Skeletal muscle tissue (tissue), 4 donors: ENCODE results near the gene DDHD1. TPM values are rescaled to one million over a fixed set of nuclear protein-coding genes. Genes with fewer than 3 reads are reported as not detected.
"Not testable (repeated sequence)": the region's sequence is repeated elsewhere in the genome, so short reads cannot be mapped to it uniquely, and the experiment has no call there.

Experiments used
- H3K27ac ChIP-seq: one replicate; pipeline ENCODE4 v1.7.0; 2013; ENCODE audit warnings: mild to moderate bottlenecking, low read depth, low read length, inconsistent platforms
- H3K27me3 ChIP-seq, 3 donors: one replicate each; pipeline ENCODE4 v1.7.0; 2013; ENCODE audit warnings: low read length in 3 of 3; ENCODE audit not compliant: control insufficient read depth in 3 of 3, insufficient read depth in 3 of 3
- H3K36me3 ChIP-seq, 3 donors: one replicate each; pipeline ENCODE4 v1.7.0; 2013; ENCODE audit warnings: low read length in 3 of 3; ENCODE audit not compliant: control insufficient read depth in 3 of 3, insufficient read depth in 3 of 3
- H3K4me1 ChIP-seq, 3 donors: one replicate each; pipeline ENCODE4 v1.7.0; 2013; ENCODE audit warnings: low read length in 3 of 3, mild to moderate bottlenecking in 3 of 3; ENCODE audit not compliant: control insufficient read depth in 3 of 3, insufficient read depth in 3 of 3
- H3K4me3 ChIP-seq, 3 donors: one replicate each; pipeline ENCODE4 v1.7.0; 2013; ENCODE audit warnings: low read length in 3 of 3
- H3K9ac ChIP-seq, 3 donors: one replicate each; pipeline ENCODE4 v1.7.0; 2013; ENCODE audit warnings: low read length in 3 of 3, mild to moderate bottlenecking in 3 of 3, moderate library complexity in 2 of 3, low read depth in 1 of 3
- H3K9me3 ChIP-seq, 3 donors: one replicate each; pipeline ENCODE4 v1.7.0; 2013; ENCODE audit warnings: low read length in 3 of 3; ENCODE audit not compliant: control insufficient read depth in 3 of 3
- total RNA-seq: library from RNA; depleted of rRNA; stranded (reverse); fragments of >200 nt; gene quantifications from one replicate; pipeline ENCODE4 v1.2.3, GENCODE V29; 2014
- donor health status: Osteomylitis.

DDHD1 gene
- total RNA-seq, 1 donor from 2014 or later: 14.1 TPM

DNA sequence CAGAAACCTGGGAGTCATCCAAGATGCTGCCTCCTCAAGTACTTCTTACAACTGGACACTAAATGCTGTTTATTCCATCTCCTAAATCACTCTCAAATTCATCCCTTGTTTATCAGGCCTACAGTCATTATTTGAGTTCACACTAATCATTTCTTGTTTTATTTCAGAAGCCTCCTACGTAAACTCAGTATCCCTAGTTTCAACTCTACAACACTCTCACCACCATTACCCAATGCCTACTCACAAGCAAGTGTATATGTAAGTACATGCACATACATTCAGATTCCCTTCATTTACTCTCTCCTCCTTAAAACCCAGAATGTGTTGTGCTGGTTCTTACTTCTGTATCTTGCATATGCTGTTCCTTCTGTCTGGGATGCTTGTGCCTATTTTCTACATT, 43.0 kb downstream of the DDHD1 start:
- Histone ChIP-seq H3K9me3 (peaks cover 0 to 2% (median 0%) of the 10 kb centered on the region in 3 donors), H3K27me3 (no peaks in the 10 kb centered on the region), H3K4me1 (no peaks in the 10 kb centered on the region), H3K36me3 (no peaks in the 10 kb centered on the region), H3K9ac (no peak overlapping the region), H3K4me3 (no peak overlapping the region), H3K27ac (no peak overlapping the region)

DNA sequence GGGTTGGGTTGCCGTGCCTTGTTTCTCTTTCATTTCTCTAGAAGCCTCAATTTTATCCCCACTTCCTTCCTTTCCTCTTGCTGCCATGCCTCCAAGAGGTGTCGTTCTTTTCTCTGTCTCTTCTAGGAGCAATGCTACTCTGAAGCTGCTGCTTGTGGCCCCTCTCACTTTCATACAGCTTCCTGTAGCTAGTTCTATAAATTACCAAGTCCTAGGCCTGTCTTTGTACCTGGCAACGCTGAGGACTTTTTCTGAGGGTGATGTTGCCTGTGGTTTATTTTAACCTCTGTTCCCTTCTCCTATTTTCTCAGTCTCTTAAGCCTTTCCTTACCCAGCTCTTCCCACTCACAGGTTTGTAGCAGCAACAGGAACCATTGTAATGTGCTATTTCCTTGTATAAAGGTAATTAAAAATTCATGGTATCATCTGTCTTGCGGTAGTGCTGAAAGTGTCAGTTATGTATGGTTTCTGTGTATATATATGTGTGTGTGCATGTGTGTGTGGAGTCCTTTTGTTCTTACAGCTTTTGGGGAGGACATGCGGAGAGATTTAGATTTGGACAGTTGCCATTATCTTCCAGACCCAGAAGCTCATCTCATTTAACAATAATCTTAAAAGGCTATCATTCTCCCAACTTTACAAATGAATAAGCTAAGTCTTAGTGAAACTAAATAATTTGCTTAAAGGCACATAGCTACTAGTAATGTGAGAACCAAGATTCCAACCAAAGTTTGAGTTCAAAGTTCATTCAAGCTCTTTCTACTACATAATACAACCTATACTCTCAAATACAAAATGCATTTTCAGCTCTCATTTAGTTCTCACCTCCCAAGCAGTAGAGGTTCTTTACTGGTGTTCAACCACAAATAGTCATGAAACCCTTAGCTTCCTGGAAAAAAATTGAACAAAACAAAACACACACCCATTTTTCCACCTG, 43.8 kb downstream of the DDHD1 start:
- H3K9ac ChIP-seq: peak overlapping the region in 1 of 3 donors; percentile 34
- H3K4me3 ChIP-seq: peak overlapping the region; percentile 41 to 45 (median 44)
- no peaks in the 10 kb centered on the region for H3K36me3 ChIP-seq
- H3K9me3 ChIP-seq: peaks cover 0 to 2% (median 0%) of the 10 kb centered on the region in 3 donors
- peak overlapping the region; percentile 56 for H3K27ac ChIP-seq
- H3K4me1 ChIP-seq: no peaks in the 10 kb centered on the region
- no peaks in the 10 kb centered on the region for H3K27me3 ChIP-seq

- H3K27me3 ChIP-seq: no peaks in the 10 kb centered on the region
- peak overlapping the region in 2 of 3 donors; percentile 23 to 34 for H3K9ac ChIP-seq
Measured at GRCh38 chr14:53108292-53109104, 44.6 kb downstream of the DDHD1 start.

DNA sequence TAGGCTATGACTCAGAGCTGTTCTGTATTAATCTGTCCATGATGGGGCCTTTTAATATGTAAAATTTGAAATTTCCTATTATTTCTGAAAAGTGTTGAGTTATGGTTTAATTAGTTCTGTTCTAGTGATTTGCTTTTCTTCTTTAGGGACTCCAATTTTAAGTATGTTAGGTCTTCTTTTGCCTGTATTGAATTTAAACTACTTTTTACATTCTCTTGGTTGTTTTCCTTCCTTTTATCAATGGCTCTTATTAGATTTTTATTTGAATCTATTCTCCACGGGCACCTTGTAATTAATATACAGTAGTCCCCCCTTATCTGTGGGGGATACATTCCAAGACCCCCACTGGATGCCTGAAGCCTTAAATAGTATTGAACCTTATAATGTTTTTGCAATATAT, 46.4 kb downstream of the DDHD1 start:
- Histone ChIP-seq H3K4me1 (no peaks in the 10 kb centered on the region), H3K27ac (no peak overlapping the region), H3K9me3 (no peaks in the 10 kb centered on the region), H3K36me3 (no peaks in the 10 kb centered on the region), H3K27me3 (no peaks in the 10 kb centered on the region), H3K9ac (no peak overlapping the region), H3K4me3 (no peak overlapping the region)

More at GRCh38 chr14:53108292-53109104, 44.6 kb downstream of the DDHD1 start:
- peak overlapping the region; percentile 56 for H3K27ac ChIP-seq
- H3K4me1 ChIP-seq: no peaks in the 10 kb centered on the region
- no peaks in the 10 kb centered on the region for H3K36me3 ChIP-seq
- H3K4me3 ChIP-seq: peak overlapping the region; percentile 41 to 45 (median 44)
- no peaks in the 10 kb centered on the region for H3K9me3 ChIP-seq

DNA sequence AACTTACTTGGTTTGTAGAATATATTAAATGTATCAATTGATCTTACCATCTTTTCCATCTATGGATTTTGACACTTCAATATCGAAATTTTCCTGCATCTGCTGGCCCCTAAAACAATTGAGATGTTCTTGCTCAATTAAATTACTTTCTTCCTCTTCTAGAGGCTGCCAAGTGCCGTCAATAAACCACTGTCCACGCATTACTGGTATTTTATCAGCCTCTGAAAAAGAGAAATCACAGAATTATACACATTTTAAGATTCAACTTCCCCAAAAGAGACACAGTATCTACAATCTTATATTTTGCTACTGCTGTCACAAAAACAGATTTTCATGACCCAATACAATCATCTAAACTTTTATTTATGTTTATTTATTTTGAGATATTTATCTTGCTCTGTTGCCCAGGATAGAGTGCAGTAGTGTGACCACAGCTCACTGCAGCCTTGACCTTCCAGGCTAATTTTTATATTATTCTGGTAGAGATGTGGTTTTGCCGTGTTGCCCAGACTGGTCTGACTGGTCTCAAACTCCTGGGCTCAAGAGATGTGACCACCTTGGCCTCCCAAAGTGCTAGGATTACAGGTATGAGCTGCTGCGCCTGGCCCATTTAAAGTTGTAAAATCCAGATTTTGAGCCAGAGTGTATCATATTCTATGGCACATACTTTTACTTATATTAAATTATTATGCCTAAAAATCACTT, 49.3 kb downstream of the DDHD1 start:
- no peak overlapping the region for H3K27ac ChIP-seq

DNA sequence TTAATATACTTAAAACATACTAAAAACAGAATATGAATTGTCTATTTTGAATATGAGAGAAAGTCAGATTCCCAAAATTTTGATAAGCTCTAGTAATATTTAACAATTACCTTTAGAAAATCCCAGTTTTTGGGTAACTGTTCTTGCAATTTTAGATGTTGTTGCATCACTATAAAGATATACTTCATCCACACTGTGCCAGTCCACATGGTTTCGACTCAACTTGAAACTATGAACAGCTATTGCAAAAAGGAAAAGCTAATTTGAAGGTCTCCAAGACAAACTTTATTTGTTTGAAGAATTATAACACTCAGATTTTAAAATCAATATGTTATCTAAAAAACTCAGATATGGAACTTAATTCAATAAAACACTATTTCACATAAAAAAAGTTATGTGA, 59.9 kb downstream of the DDHD1 start:
- Histone ChIP-seq H3K36me3 (peaks cover 0 to 7% (median 0%) of the 10 kb centered on the region in 3 donors), H3K9ac (no peak overlapping the region), H3K4me3 (no peak overlapping the region), H3K27ac (no peak overlapping the region), H3K4me1 (no peaks in the 10 kb centered on the region), H3K27me3 (no peaks in the 10 kb centered on the region), H3K9me3 (no peaks in the 10 kb centered on the region)

More for the DNA sequence above, 49.3 kb downstream of the DDHD1 start:
- Histone ChIP-seq H3K27me3 (no peaks in the 10 kb centered on the region), H3K9ac (no peak overlapping the region), H3K4me3 (no peak overlapping the region), H3K9me3 (no peaks in the 10 kb centered on the region), H3K4me1 (no peaks in the 10 kb centered on the region), H3K36me3 (no peaks in the 10 kb centered on the region)

GRCh38 chr14:53090853-53091252, 62.3 kb downstream of the DDHD1 start:
- H3K4me1 ChIP-seq: no peaks in the 10 kb centered on the region
- no peak overlapping the region for H3K9ac ChIP-seq
- H3K36me3 ChIP-seq: peaks cover 0 to 7% (median 0%) of the 10 kb centered on the region in 3 donors

GRCh38 chr14:53084954-53085353, 68.2 kb downstream of the DDHD1 start:
- H3K27me3 ChIP-seq, H3K9ac ChIP-seq, H3K4me1 ChIP-seq: not testable (repeated sequence)

More at GRCh38 chr14:53090853-53091252, 62.3 kb downstream of the DDHD1 start:
- H3K27me3 ChIP-seq: no peaks in the 10 kb centered on the region
- H3K4me3 ChIP-seq: no peak overlapping the region
- no peak overlapping the region for H3K27ac ChIP-seq
- no peaks in the 10 kb centered on the region for H3K9me3 ChIP-seq

GRCh38 chr14:53064475-53064874, 88.6 kb downstream of the DDHD1 start:
- Histone ChIP-seq H3K4me1 (no peaks in the 10 kb centered on the region), H3K27ac (no peak overlapping the region), H3K36me3 (no peaks in the 10 kb centered on the region), H3K9ac (no peak overlapping the region), H3K27me3 (no peaks in the 10 kb centered on the region), H3K4me3 (no peak overlapping the region), H3K9me3 (no peaks in the 10 kb centered on the region)

More at GRCh38 chr14:53084954-53085353, 68.2 kb downstream of the DDHD1 start:
- not testable (repeated sequence) for H3K9me3 ChIP-seq, H3K4me3 ChIP-seq, H3K27ac ChIP-seq, H3K36me3 ChIP-seq
